DND-41 (cell line): Measurements from ENCODE around the gene TSHZ2.

Experiments
- CTCF ChIP-seq: IDR thresholded peaks from 2 replicates; pipeline ENCODE4 v1.5.1; 2012; ENCODE audit warnings: borderline replicate concordance, low read length, moderate library complexity, mild to moderate bottlenecking; ENCODE audit not compliant: poor library complexity, severe bottlenecking; ENCODE audit errors: extremely low read depth
- EZH2 ChIP-seq: IDR thresholded peaks from 3 replicates; pipeline ENCODE4 v1.6.1; 2012; ENCODE audit warnings: borderline replicate concordance, low read depth, mild to moderate bottlenecking, moderate library complexity, low read length, inconsistent platforms; ENCODE audit not compliant: severe bottlenecking

GRCh38 chr20:53220482-53221307 lies 248.5 kb downstream of the TSHZ2 start:
- no peak for TF ChIP-seq CTCF
- TF ChIP-seq EZH2, result no peak
